Gastroesophageal sphincter (tissue), 3 donors: ENCODE results near the gene CCDC33.

Source experiments
- CTCF ChIP-seq, 4 experiments: fragments of 200-600 bp in 2 of 4; fragments of 450-650 bp in 2 of 4; sonication (generic) in 1 of 4; IDR thresholded peaks; one replicate each; pipeline ENCODE4 v1.5.1; 2017 to 2019; ENCODE audit warnings: antibody characterized with exemption in 4 of 4, mild to moderate bottlenecking in 2 of 4, moderate library complexity in 2 of 4
- POLR2AphosphoS5 ChIP-seq: sonication (generic); formaldehyde crosslinking; IDR thresholded peaks from one replicate; pipeline ENCODE4 v1.6.1; 2017; ENCODE audit warnings: antibody characterized with exemption

- TF ChIP-seq CTCF (IDR thresholded peaks at IDR 0.05) (no peak), POLR2AphosphoS5 (no peak)
Observed at GRCh38 chr15:74380361-74381189, 144.4 kb downstream of the CCDC33 start.
